Measurements from ENCODE around the gene TAS2R30. TPM values are rescaled to one million over a fixed set of nuclear protein-coding genes. Genes with fewer than 3 reads are reported as not detected.

TAS2R30 gene, protein sequence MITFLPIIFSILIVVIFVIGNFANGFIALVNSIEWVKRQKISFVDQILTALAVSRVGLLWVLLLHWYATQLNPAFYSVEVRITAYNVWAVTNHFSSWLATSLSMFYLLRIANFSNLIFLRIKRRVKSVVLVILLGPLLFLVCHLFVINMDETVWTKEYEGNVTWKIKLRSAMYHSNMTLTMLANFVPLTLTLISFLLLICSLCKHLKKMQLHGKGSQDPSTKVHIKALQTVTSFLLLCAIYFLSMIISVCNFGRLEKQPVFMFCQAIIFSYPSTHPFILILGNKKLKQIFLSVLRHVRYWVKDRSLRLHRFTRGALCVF
- total RNA-seq, result 0.08 TPM in 1 of 2 replicates, not detected in the other

DNA sequence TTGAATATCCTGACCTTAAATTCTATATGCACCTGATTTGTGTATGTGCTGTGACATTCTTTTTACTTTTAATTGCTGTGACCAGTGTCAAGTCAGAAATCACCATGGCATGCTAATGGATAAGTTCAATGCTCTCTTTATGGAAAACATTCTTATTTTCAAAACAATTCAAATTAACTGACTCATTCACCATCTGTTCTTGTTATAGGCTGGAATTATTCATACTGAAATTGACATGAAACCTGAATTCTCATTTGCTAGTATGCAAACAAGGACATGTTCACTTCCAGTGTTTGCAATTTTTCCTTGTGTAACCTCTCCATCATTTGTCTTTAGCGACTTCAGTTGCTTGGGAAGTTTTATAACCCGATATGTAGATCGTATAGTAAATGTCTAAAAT, at the start of gene TAS2R30:
TAS2R30 (minus strand) TSS at position 340 of the 400 bp plus-strand sequence. CDS start 400 bp downstream, outside the sequence.

GRCh38 chr12:11171145-11171968, 36.9 kb upstream of the TAS2R30 start, which contains the start of gene SMIM10L1:
Gene SMIM10L1, plus strand, starts transcription at chr12:11171194. Its CDS starts 163 bp downstream, at chr12:11171357.

DNA sequence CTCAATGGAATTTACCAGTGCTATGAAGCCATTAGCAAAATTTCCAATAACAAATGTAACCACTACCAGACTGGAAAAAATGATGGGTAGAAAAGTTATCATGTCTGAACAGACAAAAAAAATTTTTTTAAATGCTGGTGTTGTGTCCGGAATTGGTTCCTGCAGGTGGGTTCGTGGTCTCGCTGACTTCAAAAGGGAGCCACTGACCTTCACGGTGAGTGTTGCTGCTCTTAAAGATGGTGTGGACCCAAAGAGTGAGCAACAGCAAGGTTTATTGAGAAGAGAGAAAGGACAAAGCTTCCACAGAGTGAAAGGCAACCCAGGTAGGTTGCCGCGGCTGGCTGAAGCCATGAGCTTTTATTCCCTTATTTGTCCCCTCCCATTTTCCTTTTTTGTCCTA, 42.3 kb downstream of the TAS2R30 start, which contains the start of gene TAS2R43:
TAS2R43 (minus strand) TSS at position 186 of the 400 bp plus-strand sequence; CDS start at position 102, 84 bp downstream.

Other genes with a start within 250 kb of the TAS2R30 start
- gene TAS2R13, start 225.1 kb downstream of the TAS2R30 start, total RNA-seq, result not detected in 2 replicates
- gene PRH2, start 205.4 kb downstream of the TAS2R30 start, total RNA-seq, result not detected in 2 replicates
- 0.19 and 0.70 TPM in 2 replicates for gene TAS2R14, start 195.4 kb downstream of the TAS2R30 start, total RNA-seq
- gene TAS2R50, start 147.7 kb downstream of the TAS2R30 start, total RNA-seq, result not detected in 2 replicates
- gene TAS2R20, start 136.3 kb downstream of the TAS2R30 start, total RNA-seq, result 0.08 and 0.19 TPM in 2 replicates
- gene TAS2R19, start 112.0 kb downstream of the TAS2R30 start, total RNA-seq, result 0.39 TPM in 1 of 2 replicates, not detected in the other
- 0.39 TPM in 1 of 2 replicates, not detected in the other for gene TAS2R31, start 103.2 kb downstream of the TAS2R30 start, total RNA-seq
- not detected in 2 replicates for gene TAS2R46, start 72.3 kb downstream of the TAS2R30 start, total RNA-seq
- not detected in 2 replicates for gene TAS2R43, start 42.3 kb downstream of the TAS2R30 start, total RNA-seq
- 3.5 and 4.1 TPM in 2 replicates for gene SMIM10L1, start 36.5 kb upstream of the TAS2R30 start, total RNA-seq
- not detected in 2 replicates for gene TAS2R42, start 52.3 kb upstream of the TAS2R30 start, total RNA-seq
- gene PRB3, start 135.1 kb upstream of the TAS2R30 start, total RNA-seq, result not detected in 2 replicates
- not detected in 2 replicates for gene PRB4, start 175.8 kb upstream of the TAS2R30 start, total RNA-seq

Data from hair follicular keratinocyte (primary cell).